H1 (cell line): ENCODE data around the gene SUSD5. TPM values are rescaled to one million over a fixed set of nuclear protein-coding genes. Genes with fewer than 3 reads are reported as not detected.

ENCODE experiments used
- SAP30 ChIP-seq: fragments of 300-600 bp; sonication (generic); IDR thresholded peaks from 2 replicates; pipeline ENCODE4 v1.7.1; 2012; ENCODE audit warnings: low read length, moderate library complexity, mild to moderate bottlenecking, inconsistent platforms; ENCODE audit not compliant: insufficient read depth, insufficient replicate concordance
- polyA plus RNA-seq, 7 experiments: library from polyadenylated mRNA; depleted of rRNA in 3 of 7; stranded (reverse) in 5 of 7; unstranded in 2 of 7; fragments of >200 nt in 5 of 7; fragments of 200-250 nt in 2 of 7; gene quantifications; 1 replicate in 5 of 7; 2 replicates in 1 of 7; 4 replicates in 1 of 7; pipeline versions ENCODE4 v1.2.1 to v1.2.3, GENCODE V29; 2011 to 2013; ENCODE audit warnings: missing spikeins in 2 of 7, mixed read lengths in 2 of 7
- total RNA-seq: library from RNA; stranded (reverse); fragmentation: NEBNext Ultra II Directional; extraction: Animal tissue kit (Norgen Biotek cat#: 25700); gene quantifications from 2 replicates; pipeline ENCODE4 v1.2.1, GENCODE V29; 2021

The SUSD5 gene
- total and polyA plus RNA-seq, 2 of the 8 experiments (the other 6 are each of a cell fraction or from before 2014, with no cell fraction given) = 0.92 to 3.3 TPM

DNA sequence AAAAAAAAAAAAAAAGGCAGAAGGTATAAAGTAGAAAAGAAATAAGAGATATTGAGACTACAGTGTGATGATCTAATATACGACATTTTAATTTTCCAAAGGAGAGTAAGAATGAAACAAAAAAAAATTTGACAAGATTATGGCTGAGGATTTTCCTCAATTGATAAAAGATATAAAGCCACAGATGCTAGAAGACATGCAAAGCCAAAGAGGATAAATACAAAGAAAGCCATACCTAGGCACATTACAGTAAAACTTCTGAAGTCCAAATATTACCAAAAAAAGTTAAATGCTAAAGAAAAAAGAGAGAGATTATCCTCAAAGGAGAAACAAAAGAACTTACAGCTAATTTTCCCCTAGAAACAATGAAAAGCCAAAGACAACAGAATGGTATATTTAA is 20.3 kb upstream of the SUSD5 start (continued):
- no peak for TF ChIP-seq SAP30
